AG04450 (cell line): ENCODE results near the gene SAA1. TPM values are rescaled to one million over a fixed set of nuclear protein-coding genes. Genes with fewer than 3 reads are reported as not detected.

ENCODE experiments used
- CTCF ChIA-PET: fragments of 300-600, 350-600 bp; formaldehyde crosslinking; extraction: SDS; loops from one replicate; lab custom pipeline; 2022; ENCODE audit warnings: antibody characterized with exemption, inconsistent platforms; lab: Charles Lee
- POLR2A ChIA-PET: fragments of 350-600 bp; formaldehyde crosslinking; extraction: SDS; loops from one replicate; lab custom pipeline; 2021; ENCODE audit warnings: antibody characterized with exemption, inconsistent platforms; lab: Yijun Ruan, JAX
- DNase-seq: peaks from one replicate; pipeline ENCODE4 v3.0.0-alpha.2; 2011; ENCODE audit warnings: low read depth, low spot score
- H3K27ac ChIP-seq: one replicate; pipeline ENCODE4 v1.5.1; 2012; ENCODE audit warnings: low read depth, low read length, control low read depth
- H3K27me3 ChIP-seq: one replicate; pipeline ENCODE4 v1.6.0; 2012; ENCODE audit warnings: low read length; ENCODE audit not compliant: control insufficient read depth, insufficient read depth
- H3K4me3 ChIP-seq: 2 replicates; pipeline ENCODE4 v1.5.1; 2011; ENCODE audit warnings: mild to moderate bottlenecking, low read depth, low read length, control low read depth
- H3K9me3 ChIP-seq: 2 replicates; pipeline ENCODE4 v1.5.1; 2012; ENCODE audit warnings: low read length; ENCODE audit not compliant: control insufficient read depth, insufficient read depth
- polyA plus RNA-seq: library from polyadenylated mRNA; depleted of rRNA; stranded (reverse); fragments of >200 nt; gene quantifications from 2 replicates; pipeline ENCODE4 v1.2.3, GENCODE V29; 2011
- TF ChIP-seq, protein P1 (sequence below): IDR thresholded peaks from 2 replicates; pipeline ENCODE4 v1.5.1; 2011; ENCODE audit warnings: low read depth, low read length, control low read depth, inconsistent platforms

The SAA1 gene
- polyA plus RNA-seq, 1 experiment = not detected

DNA sequence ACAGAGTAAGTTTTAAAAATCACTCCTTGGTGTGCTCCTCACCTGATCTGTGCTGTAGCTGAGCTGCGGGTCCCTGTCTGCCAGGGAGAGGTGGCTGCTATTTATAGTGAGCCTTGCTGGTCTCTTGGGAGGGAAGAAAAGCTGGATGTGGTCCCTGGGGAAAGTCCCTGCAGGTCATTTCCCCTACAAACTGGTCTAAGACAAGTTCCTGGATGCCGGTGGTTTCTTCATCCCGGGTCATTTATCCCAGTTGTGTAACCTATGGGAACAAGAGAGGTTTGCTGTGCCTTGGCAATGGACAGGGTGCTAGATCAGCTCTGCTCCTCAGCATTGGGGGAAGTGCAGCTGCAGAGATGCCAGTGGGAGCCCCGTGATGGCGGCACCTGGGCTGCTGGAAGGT, 17.5 kb upstream of the SAA1 start, which contains the start of gene SAA2:
Gene SAA2, minus strand, starts transcription at position 108 of the 400 bp plus-strand sequence. CDS start 657 bp downstream, outside the sequence.
- Histone ChIP-seq H3K4me3 (no peak within 1 kb of the TSS), H3K27ac (no peak within 1 kb of the TSS), H3K9me3 (no peaks in the 10 kb centered on the region), H3K27me3 (peaks cover 9% of the 10 kb centered on the region)
- DNase-seq = no peak
- TF ChIP-seq, protein P1, sequence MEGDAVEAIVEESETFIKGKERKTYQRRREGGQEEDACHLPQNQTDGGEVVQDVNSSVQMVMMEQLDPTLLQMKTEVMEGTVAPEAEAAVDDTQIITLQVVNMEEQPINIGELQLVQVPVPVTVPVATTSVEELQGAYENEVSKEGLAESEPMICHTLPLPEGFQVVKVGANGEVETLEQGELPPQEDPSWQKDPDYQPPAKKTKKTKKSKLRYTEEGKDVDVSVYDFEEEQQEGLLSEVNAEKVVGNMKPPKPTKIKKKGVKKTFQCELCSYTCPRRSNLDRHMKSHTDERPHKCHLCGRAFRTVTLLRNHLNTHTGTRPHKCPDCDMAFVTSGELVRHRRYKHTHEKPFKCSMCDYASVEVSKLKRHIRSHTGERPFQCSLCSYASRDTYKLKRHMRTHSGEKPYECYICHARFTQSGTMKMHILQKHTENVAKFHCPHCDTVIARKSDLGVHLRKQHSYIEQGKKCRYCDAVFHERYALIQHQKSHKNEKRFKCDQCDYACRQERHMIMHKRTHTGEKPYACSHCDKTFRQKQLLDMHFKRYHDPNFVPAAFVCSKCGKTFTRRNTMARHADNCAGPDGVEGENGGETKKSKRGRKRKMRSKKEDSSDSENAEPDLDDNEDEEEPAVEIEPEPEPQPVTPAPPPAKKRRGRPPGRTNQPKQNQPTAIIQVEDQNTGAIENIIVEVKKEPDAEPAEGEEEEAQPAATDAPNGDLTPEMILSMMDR = no peak
- CTCF ChIA-PET = no interaction called here
- POLR2A ChIA-PET = no interaction called here

DNA sequence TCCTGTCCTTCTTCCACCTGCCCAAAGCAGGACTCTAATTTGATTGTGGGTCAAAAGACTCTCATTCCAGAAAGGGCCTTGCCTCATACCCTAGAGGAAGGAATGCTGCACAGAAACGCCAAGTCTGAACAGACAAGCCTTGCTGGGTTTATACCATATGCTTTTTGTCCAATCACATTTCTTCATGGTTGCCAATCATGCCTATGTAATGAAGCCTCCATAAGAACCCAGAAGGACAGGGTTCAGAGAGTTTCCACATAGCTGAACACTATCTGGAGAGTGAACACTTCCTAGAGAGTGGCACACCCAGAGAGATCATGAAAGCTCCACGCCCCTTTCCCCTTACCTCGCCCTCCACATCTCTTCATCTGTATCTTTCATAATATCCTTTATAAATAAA, 12.8 kb upstream of the SAA1 start:
- H3K9me3 ChIP-seq = no peaks in the 10 kb centered on the region
- H3K27ac ChIP-seq = no peak overlapping the region
- DNase-seq = no peak
- TF ChIP-seq, protein P1 = no peak
- peaks cover 9% of the 10 kb centered on the region for H3K27me3 ChIP-seq
- ChIA-PET POLR2A (no interaction called here), CTCF (interaction anchor here (1.4 kb wide), 1 partner anchor 9 kb away, joined by 7 read pairs; no protein-coding TSS in a partner anchor)
- no peak overlapping the region for H3K4me3 ChIP-seq

GRCh38 chr11:18253778-18254338, 12.2 kb upstream of the SAA1 start:
- Histone ChIP-seq H3K9me3 (no peaks in the 10 kb centered on the region), H3K27ac (no peak overlapping the region), H3K27me3 (peaks cover 5% of the 10 kb centered on the region), H3K4me3 (no peak overlapping the region)
- no peak for DNase-seq
- ChIA-PET CTCF (no interaction called here), POLR2A (no interaction called here)
- TF ChIP-seq, protein P1 = no peak

- ChIA-PET POLR2A (no interaction called here), CTCF (no interaction called here)
- H3K27me3 ChIP-seq = peaks cover 2% of the 10 kb centered on the region
- H3K27ac ChIP-seq = no peak overlapping the region
- DNase-seq = no peak
- TF ChIP-seq, protein P1 = no peak
- no peaks in the 10 kb centered on the region for H3K9me3 ChIP-seq
- H3K4me3 ChIP-seq = no peak overlapping the region
These were observed 11.2 kb upstream of the SAA1 start for GRCh38 chr11:18254781-18255361.

DNA sequence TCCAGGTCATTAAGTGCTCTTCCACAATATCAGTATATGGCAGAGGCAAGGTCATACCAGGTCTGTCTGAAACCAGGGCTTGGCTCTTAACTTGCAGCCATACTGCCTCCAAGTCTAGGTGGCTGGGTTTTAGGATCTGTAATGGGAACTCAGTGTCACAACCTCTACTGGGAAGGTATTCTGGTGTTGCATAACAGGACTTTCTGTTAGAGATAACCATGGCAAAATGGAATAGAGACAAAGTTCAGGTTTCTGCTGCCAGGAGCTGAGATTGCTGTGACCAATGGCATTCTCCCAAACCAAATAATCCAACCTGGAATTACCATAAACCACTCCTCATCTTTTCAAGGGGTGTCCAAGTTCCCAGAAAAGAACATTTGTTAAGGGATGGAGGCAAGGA, 6.8 kb upstream of the SAA1 start:
- no peak for DNase-seq
- POLR2A ChIA-PET = no interaction called here
- CTCF ChIA-PET = interaction anchor here (0.6 to 3.0 kb wide), 2 partner anchors 16 to 22 kb away, joined by 3 to 9 read pairs; no protein-coding TSS in a partner anchor

More for the DNA sequence above, 6.8 kb upstream of the SAA1 start:
- Histone ChIP-seq H3K27ac (no peak overlapping the region), H3K9me3 (no peaks in the 10 kb centered on the region), H3K27me3 (no peaks in the 10 kb centered on the region), H3K4me3 (no peak overlapping the region)
- TF ChIP-seq, protein P1 = no peak
